Measurements from ENCODE around the gene ADAMTS9. TPM values are rescaled to one million over a fixed set of nuclear protein-coding genes. Genes with fewer than 3 reads are reported as not detected.

ADAMTS9 gene
- total RNA-seq, 4 donors from 2014 or later: 6.3 to 20.1 (median 13.0) TPM

DNA sequence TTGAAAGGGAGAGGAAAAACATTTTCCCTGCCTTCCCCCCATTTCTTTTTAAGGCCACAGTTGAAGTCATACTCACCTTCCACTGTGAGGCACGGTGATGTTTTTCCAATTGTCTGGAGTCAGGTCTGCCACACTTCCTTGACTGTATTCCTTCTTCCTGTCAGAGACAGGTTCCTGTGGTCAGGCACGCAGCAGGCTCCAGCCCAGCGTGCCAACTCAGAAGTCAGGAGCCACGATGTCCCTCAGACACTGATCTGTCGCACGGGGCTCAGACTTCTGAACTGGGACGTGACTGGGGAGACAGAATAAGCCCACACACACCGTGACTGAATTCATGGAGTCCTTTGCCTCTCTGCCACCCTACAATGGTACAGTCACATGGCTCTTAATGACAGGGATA is 41.2 kb upstream of the ADAMTS9 start:
- Histone ChIP-seq H3K4me1 (peaks cover 0 to 4% (median 0%) of the 10 kb centered on the region in 4 donors), H3K27me3 (no peaks in the 10 kb centered on the region), H3K27ac (no peak overlapping the region), H3K36me3 (no peaks in the 10 kb centered on the region), H3K4me3 (no peak overlapping the region), H3K9me3 (no peaks in the 10 kb centered on the region)
- in situ Hi-C loops (cut with MboI; ENCODE audit: low pct_ligation_motif_present in 1 of 4, low pct_unique_long_range_greater_than_20kb in 1 of 4, low sequenced_read_pairs in 3 of 4) (no loop called here), intact Hi-C loops (cut with DNase I; ENCODE audit: low total_unique reads) (no loop called here)
- 57 to 84% methylated on average over 1 to 8 of the region's 8 CpGs for WGBS, 2 donors (ENCODE audit: low coverage in 1 of 2)
- DNase-seq: no peak
- TF ChIP-seq, protein P1, sequence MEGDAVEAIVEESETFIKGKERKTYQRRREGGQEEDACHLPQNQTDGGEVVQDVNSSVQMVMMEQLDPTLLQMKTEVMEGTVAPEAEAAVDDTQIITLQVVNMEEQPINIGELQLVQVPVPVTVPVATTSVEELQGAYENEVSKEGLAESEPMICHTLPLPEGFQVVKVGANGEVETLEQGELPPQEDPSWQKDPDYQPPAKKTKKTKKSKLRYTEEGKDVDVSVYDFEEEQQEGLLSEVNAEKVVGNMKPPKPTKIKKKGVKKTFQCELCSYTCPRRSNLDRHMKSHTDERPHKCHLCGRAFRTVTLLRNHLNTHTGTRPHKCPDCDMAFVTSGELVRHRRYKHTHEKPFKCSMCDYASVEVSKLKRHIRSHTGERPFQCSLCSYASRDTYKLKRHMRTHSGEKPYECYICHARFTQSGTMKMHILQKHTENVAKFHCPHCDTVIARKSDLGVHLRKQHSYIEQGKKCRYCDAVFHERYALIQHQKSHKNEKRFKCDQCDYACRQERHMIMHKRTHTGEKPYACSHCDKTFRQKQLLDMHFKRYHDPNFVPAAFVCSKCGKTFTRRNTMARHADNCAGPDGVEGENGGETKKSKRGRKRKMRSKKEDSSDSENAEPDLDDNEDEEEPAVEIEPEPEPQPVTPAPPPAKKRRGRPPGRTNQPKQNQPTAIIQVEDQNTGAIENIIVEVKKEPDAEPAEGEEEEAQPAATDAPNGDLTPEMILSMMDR (IDR thresholded peaks at IDR 0.05): no peak
- no peak for TF ChIP-seq EP300 (IDR thresholded peaks at IDR 0.05; ENCODE audit: low read depth)
- no peak for TF ChIP-seq POLR2A (IDR thresholded peaks at IDR 0.05)
- no peak for TF ChIP-seq POLR2AphosphoS5 (IDR thresholded peaks at IDR 0.05)

DNA sequence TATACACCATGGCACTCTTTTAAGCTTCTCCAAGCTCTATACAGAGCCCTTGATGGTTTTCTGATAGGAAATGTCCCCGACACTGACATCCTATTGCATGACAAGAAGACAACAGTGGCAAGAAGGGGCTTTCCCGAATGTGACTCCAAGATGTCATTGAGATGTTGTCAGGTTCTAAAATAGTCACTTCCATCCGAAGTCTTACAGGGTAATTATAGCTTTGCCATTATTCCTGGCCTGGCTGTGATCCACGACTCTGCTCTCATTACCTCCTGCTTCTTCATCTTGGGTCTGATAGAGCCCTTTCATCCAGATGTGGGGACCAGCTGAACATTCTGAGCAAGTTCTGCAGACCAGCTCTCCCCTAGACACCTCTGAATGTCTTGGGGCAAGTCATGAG is 40.6 kb upstream of the ADAMTS9 start:
- Histone ChIP-seq H3K4me1 (peaks cover 0 to 4% (median 0%) of the 10 kb centered on the region in 4 donors), H3K27me3 (no peaks in the 10 kb centered on the region), H3K27ac (no peak overlapping the region), H3K4me3 (no peak overlapping the region), H3K36me3 (no peaks in the 10 kb centered on the region), H3K9me3 (no peaks in the 10 kb centered on the region)
- intact Hi-C loops (cut with DNase I; ENCODE audit: low total_unique reads): no loop called here
- no peak for DNase-seq
- TF ChIP-seq POLR2AphosphoS5 (IDR thresholded peaks at IDR 0.05) (no peak), EP300 (IDR thresholded peaks at IDR 0.05; ENCODE audit: low read depth) (no peak), POLR2A (IDR thresholded peaks at IDR 0.05) (no peak)
- TF ChIP-seq, protein P1 (IDR thresholded peaks at IDR 0.05): no peak
- in situ Hi-C loops (cut with MboI; ENCODE audit: low pct_ligation_motif_present in 1 of 4, low pct_unique_long_range_greater_than_20kb in 1 of 4, low sequenced_read_pairs in 3 of 4): no loop called here
- 0 to 62% methylated on average over 1 to 4 of the region's 4 CpGs for WGBS, 2 donors (ENCODE audit: low coverage in 1 of 2)

DNA sequence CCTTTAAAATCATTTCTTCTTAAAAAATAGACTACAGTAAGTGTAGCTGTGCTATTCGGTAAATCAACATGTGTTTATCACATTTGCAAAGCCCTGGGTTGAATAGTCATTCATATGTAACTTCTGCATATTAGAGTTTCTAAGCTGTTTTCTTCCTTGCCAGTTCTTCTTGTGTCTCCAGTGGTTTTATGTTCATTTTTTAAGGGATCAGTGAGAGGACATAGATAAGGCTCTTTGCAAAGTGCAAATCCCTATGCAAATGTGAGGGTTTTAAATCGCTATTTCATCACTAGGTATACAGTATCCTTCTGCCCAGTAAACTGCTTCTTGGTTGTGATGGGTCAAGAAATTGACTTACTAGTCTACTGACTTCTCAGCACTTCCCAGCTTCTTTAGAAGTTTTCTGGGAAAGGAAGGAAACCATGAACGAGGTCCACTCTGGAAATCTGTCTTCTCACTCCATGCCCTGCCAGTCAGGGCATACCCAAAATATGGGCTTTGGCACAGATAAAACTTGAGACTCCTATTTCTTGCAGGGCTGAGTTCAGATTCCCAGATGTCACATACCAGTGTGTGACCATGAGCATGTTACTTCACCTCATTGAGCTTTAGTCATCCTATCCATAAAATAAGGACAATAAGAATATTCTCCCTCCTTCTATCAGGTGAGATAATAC is 38.8 kb upstream of the ADAMTS9 start:
- no peak for TF ChIP-seq EP300 (IDR thresholded peaks at IDR 0.05; ENCODE audit: low read depth)
- TF ChIP-seq POLR2AphosphoS5 (IDR thresholded peaks at IDR 0.05): no peak
- no peak for TF ChIP-seq POLR2A (IDR thresholded peaks at IDR 0.05)
- no peak overlapping the region for H3K27ac ChIP-seq
- H3K9me3 ChIP-seq: no peaks in the 10 kb centered on the region
- intact Hi-C loops (cut with DNase I; ENCODE audit: low total_unique reads): no loop called here
- DNase-seq: no peak
- no peaks in the 10 kb centered on the region for H3K27me3 ChIP-seq
- in situ Hi-C loops (cut with MboI; ENCODE audit: low pct_ligation_motif_present in 1 of 4, low pct_unique_long_range_greater_than_20kb in 1 of 4, low sequenced_read_pairs in 3 of 4): no loop called here
- no peaks in the 10 kb centered on the region for H3K36me3 ChIP-seq
- H3K4me1 ChIP-seq: peaks cover 0 to 4% (median 0%) of the 10 kb centered on the region in 4 donors
- WGBS, 2 donors (ENCODE audit: low coverage in 1 of 2): 74 to 93% methylated on average over 3 of the region's 3 CpGs
- H3K4me3 ChIP-seq: no peak overlapping the region

DNA sequence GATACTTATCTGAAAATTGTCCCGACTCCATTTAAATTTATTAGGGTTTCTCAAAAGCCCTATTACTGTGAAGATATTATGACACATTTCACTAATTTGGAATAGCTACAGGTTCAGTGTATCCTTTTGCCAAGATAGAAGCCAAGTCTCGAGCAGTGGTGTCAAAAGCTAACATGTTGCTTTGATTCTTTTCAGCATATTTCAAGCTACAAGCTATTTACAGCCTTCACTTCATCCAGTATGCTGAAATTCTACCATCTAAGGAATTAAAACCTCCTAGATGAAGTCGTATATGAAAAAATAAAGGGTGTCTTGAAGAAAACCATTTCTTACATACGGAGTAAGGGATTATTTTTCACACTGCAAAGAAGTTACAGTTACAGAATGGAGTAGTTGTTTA is 31.2 kb upstream of the ADAMTS9 start:
- intact Hi-C loops (cut with DNase I; ENCODE audit: low total_unique reads): no loop called here
- Histone ChIP-seq H3K4me3 (no peak overlapping the region), H3K27ac (no peak overlapping the region), H3K4me1 (peaks cover 0 to 3% (median 0%) of the 10 kb centered on the region in 4 donors), H3K36me3 (no peaks in the 10 kb centered on the region), H3K9me3 (no peaks in the 10 kb centered on the region), H3K27me3 (no peaks in the 10 kb centered on the region)
- TF ChIP-seq, protein P1 (IDR thresholded peaks at IDR 0.05): no peak
- TF ChIP-seq POLR2AphosphoS5 (IDR thresholded peaks at IDR 0.05): no peak
- no peak for TF ChIP-seq POLR2A (IDR thresholded peaks at IDR 0.05)
- no peak for TF ChIP-seq EP300 (IDR thresholded peaks at IDR 0.05; ENCODE audit: low read depth)
- WGBS, 2 donors (ENCODE audit: low coverage in 1 of 2): 80% methylated on average over 4 of the region's 4 CpGs
- in situ Hi-C loops (cut with MboI; ENCODE audit: low pct_ligation_motif_present in 1 of 4, low pct_unique_long_range_greater_than_20kb in 1 of 4, low sequenced_read_pairs in 3 of 4): no loop called here
- no peak for DNase-seq
